Adrenal gland (tissue), 5 donors: ENCODE results near the gene IQCE.

Experiments
- POLR2A ChIP-seq, 2 donors: fragments of 450-650 bp; IDR thresholded peaks; one replicate each; pipeline ENCODE4 v1.6.1; 2017; ENCODE audit warnings: antibody characterized with exemption in 2 of 2, mild to moderate bottlenecking in 2 of 2, moderate library complexity in 1 of 2
- TF ChIP-seq, protein P1 (sequence below), 6 experiments: fragments of 450-650 bp in 4 of 6; fragments of 200-600 bp in 2 of 6; sonication (generic) in 1 of 6; IDR thresholded peaks; 1 replicate in 5 of 6; 2 replicates in 1 of 6; pipeline versions ENCODE4 v1.5.1 to v1.8.0; 2016 to 2021; ENCODE audit warnings: antibody characterized with exemption in 6 of 6, mild to moderate bottlenecking in 2 of 6, moderate library complexity in 1 of 6
- donor health status: DM: no; HTN: no; CAD: no.

DNA sequence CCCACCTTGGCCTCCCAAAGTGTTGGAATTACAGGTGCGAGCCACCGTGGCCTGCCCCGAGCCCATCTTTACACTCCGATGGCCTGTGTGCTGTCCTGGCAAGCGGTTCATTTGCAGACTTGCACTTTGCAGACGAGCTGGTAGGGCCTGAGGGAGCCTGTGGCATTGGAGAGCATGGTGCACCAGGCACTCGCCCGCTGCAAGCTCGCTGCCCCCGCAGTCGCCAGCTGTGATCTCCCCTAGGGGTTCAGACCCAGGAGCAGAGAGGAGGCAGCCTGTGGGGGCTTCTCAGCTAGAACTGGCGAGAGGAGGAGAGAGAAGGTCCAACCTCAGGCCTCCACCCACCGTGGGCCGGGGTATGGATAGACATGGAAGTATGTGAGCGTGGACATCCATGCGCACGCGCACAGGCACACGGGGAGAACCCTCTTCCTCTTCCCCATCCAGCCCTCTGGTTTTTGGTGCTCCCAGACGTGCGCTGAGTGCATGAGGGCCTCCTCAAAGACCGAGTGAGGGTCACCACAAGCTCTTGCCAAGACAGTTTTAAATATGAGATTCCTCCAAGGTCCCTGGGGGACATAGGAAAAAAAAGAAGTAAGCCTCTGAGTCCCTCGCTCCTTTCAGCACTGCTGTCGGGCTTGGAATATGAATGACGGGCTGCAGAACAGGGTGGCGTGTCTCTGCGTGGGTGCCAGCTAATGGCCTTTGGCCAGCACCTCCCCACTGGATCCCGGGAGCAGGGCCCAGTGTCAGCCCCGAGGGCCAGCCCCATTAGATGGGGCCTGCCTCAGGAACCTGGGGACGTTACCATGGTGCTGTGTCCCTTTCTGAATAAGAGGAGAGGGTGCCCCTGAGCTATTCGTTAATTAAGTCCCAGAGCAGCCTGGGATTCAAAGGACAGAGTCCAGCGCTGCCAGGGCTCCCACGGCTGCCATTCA lies 57.9 kb downstream of the IQCE start:
- TF ChIP-seq POLR2A (IDR thresholded peaks at IDR 0.05), result no peak
- TF ChIP-seq, protein P1, sequence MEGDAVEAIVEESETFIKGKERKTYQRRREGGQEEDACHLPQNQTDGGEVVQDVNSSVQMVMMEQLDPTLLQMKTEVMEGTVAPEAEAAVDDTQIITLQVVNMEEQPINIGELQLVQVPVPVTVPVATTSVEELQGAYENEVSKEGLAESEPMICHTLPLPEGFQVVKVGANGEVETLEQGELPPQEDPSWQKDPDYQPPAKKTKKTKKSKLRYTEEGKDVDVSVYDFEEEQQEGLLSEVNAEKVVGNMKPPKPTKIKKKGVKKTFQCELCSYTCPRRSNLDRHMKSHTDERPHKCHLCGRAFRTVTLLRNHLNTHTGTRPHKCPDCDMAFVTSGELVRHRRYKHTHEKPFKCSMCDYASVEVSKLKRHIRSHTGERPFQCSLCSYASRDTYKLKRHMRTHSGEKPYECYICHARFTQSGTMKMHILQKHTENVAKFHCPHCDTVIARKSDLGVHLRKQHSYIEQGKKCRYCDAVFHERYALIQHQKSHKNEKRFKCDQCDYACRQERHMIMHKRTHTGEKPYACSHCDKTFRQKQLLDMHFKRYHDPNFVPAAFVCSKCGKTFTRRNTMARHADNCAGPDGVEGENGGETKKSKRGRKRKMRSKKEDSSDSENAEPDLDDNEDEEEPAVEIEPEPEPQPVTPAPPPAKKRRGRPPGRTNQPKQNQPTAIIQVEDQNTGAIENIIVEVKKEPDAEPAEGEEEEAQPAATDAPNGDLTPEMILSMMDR (IDR thresholded peaks at IDR 0.05), result no peak
